ENCODE results near the gene RBMS1.
"Not testable (repeated sequence)": the region's sequence is repeated elsewhere in the genome, so short reads cannot be mapped to it uniquely, and the experiment has no call there.

RBMS1 gene

GRCh38 chr2:160469164-160469563 is 24.4 kb downstream of the RBMS1 start:
- no peak for DNase-seq

DNA sequence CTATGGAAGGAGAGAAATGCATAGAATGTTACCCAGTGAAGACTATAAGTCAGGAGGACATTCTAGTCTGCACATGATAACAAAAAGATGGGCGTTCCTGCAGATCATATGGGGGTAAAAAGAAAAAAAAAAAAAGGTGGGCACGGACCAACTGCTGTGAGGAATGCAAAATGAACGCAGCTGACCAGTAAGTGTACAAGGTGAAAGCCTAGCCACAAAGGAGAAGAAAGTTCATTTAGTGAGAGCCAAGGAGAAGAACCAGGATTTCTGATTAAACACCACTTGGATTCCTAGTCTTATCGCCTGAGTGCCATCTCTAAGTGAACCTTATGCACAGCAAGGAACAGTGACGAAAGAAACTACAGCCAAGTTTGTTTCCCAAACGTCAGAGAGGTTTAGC is 26.5 kb downstream of the RBMS1 start:
- no peak for DNase-seq

DNA sequence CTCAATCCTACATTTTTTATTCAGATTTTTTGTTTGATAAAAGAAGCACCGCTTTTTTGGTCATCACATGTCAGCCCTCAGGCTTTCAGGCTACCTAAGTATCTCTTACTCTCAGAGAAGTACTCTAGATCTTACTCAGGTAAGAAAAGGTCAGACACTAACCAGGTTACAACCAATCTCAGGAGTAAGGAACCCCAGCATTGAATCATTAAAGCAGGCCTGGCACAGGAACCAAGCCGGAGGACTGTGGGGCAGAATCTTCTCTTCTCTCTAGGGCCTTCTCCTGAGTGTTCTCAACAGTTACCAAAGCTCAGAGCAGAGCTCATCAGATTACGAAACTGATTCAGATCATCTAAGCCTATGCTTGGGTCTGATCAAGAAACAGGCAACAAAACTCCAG is 28.2 kb downstream of the RBMS1 start:
- no peak for DNase-seq

GRCh38 chr2:160465002-160465401 is 28.6 kb downstream of the RBMS1 start:
- no peak for DNase-seq

GRCh38 chr2:160464017-160464416 is 29.6 kb downstream of the RBMS1 start:
- no peak for DNase-seq

- DNase-seq = no peak
These were observed 30.4 kb downstream of the RBMS1 start for GRCh38 chr2:160463245-160463644.

GRCh38 chr2:160460333-160460731 is 33.3 kb downstream of the RBMS1 start:
- DNase-seq = no peak

GRCh38 chr2:160459538-160460332 is 33.9 kb downstream of the RBMS1 start:
- no peak for DNase-seq

GRCh38 chr2:160458718-160459453 is 34.7 kb downstream of the RBMS1 start:
- no peak for DNase-seq

DNA sequence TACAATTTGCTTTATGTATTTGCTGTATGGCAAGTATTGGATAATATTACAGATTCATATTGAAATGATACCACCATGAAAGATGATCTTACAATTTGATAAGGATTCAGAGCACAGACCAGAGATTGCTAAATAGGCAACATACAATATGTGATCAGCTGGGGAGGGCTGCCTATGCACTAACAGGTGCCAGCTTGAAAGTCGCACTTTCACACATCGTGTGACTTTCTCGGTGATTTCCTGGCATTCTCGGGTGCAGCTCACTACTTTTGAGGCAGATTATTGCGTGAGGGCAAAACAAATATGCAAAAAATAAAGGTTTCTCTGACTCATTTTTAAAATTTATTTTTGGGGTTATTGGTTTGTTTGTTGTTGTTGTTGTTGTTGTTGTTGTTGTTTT is 36.0 kb downstream of the RBMS1 start:
- no peak for DNase-seq

DNA sequence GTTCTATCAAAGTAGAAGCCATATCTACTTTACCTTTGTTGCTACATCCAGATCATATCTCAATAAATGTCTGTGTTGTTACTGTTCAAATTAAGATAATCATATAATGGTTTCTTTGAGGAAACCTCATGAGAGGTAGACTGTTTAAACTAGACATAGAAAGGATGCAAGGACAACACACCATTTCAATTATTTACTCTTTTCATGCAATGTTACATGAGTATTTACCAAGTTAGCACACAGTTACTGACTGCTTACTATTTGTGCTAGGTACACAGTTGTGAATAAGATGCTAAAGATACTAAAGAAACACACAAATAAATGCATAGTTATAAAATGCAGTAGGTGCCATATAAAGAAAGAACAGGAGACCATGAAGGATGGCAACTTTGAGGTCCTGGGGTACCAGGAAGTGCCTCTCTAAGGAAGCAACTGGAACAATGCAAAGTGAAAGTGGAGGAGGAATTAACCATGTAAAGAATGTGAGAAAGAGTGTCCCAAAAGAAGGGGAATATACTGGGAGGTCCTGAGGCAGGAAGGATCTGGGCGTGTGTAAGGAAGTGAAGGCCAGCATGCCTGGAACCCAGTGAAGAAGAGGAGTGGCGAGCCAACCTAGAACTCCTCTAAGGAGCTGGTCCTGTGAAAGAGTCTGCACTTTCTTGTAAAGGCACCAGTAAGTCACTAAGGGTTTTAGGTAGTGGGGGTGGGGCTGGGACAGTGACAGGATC is 39.4 kb downstream of the RBMS1 start:
- no peak for DNase-seq

- DNase-seq = no peak
These were observed 40.3 kb downstream of the RBMS1 start for GRCh38 chr2:160453111-160453820.

DNA sequence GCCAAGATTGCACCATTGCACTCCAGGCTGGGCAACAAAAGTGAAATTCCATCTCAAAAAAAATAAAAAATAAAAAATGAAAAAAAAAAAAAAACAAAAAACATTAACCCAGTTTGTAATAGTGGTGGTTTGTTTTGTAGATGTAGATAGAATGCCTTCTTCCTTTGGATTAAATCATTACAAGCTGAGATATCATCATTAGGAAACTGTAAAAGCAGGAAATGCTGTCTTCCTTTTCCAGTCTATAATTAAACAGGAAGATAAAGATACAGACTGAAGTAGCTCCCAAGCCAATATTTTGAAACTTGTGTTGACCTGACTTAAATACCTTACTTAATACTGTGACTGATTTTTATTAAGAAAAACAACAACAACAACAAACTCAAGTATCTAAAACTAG is 43.1 kb downstream of the RBMS1 start:
- no peak for DNase-seq

DNA sequence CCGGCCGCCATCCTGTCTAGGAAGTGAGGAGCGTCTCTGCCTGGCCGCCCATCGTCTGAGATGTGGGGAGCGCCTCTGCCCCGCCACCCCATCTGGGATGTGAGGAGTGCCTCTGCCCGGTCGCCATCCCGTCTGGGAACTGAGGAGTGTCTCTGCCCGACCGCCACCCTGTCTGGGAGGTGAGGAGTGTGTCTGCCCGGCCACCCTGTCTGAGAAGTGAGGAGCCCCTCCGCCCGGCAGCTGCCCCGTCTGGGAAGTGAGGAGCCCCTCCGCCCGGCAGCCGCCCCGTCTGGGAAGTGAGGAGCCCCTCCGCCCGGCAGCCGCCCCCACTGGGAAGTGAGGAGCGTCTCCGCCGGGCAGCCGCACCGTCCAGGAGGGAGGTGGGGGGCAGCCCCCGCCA is 44.8 kb downstream of the RBMS1 start:
- not testable (repeated sequence) for DNase-seq

- no peak for DNase-seq
These were observed 47.9 kb downstream of the RBMS1 start for GRCh38 chr2:160445673-160446072.

DNA sequence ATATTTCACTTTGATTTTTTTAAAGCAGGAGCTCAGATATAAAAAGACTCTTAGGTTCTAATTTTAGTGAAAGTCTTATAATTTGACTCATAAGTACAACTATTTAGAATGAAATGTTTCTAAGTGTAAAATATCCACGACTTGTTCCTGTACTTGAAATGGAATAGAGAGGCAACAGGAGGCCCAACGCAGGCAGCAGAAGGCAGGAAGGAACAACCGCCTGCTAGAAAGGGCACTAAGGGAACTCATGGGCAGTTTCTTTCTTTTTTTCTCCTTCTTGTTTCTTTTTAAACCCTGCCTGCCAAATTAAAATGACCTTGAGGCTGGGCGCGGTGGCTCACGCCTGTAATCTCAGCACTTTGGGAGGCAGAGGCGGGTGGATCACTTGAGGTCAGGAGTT is 51.0 kb downstream of the RBMS1 start:
- DNase-seq = no peak

- DNase-seq = no peak
These were observed 52.7 kb downstream of the RBMS1 start for GRCh38 chr2:160440888-160441287.

- DNase-seq = not testable (repeated sequence)
These were observed 54.6 kb downstream of the RBMS1 start for GRCh38 chr2:160439038-160439437.

GRCh38 chr2:160437273-160437672 is 56.3 kb downstream of the RBMS1 start:
- no peak for DNase-seq

DNA sequence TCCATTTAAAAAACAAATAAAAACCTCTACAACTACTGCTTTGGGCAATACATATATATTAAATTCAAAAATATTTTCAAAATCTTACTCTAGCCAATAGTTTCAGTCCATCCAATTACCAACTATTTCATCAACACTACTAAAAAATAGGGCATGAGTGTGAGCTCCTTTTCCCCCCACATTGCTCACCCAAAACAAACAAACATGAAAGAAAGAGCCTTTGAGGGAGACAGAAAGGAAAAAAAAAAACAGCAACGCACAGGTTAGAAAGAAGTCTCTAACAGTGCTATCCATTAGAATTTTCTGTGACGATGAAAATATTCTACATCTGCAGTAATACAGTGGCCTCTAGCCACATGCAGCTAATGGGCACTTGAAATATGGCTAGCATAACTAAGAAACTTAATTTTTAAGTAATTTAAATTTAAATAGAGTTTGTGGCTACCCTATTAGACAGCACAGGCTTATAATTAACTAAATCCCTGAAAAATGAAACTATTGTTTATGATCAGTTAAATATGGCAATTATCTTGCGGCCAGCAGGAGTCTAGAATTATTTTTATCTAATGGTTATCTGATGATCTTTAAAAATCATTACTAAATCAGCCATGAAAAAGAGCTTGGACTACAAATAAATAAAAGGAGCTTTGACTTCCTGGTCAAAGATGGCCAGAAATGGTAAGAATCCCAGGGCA is 59.2 kb downstream of the RBMS1 start:
- DNase-seq = no peak

GRCh38 chr2:160433466-160434140 is 60.0 kb downstream of the RBMS1 start:
- DNase-seq = no peak

DNA sequence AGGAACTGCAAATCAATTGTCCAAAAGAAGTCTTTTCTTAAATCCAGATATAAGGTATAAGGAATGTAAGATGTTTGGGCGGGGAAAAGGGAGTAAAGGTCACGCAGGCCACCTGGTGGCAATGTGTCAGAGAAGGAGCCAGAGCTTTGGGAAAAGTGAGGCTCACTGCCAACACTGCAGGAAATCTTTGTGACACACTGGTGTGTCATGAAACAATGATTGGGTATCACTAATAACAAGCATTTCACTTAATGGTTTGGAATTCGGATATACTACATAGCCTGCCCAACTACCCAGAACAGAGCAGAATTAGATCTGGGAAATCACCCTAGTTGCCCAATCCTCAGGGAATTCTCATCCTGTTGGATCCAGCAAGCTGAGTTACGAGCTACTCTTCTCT is 61.0 kb downstream of the RBMS1 start:
- DNase-seq = no peak

Data from stimulated activated CD4-positive, alpha-beta T cell treated with anti-CD3 and anti-CD28 coated beads, Interleukin-2, amount 100 ng/mL, for 24 hours (primary cell).